ENCODE data around the gene FAIM.

GRCh38 chr3:138594150-138594934, 14.2 kb upstream of the FAIM start, which contains the start of gene CEP70:
- TF ChIP-seq CTCF (conservative IDR thresholded peaks at IDR 0.05) (peak; percentile 94), ZFX (IDR thresholded peaks at IDR 0.05) (no peak; the same call in 1 of the 2 replicates)

All from C4-2B (cell line).